ENCODE measurements around the gene NUP188.

The NUP188 gene

DNA sequence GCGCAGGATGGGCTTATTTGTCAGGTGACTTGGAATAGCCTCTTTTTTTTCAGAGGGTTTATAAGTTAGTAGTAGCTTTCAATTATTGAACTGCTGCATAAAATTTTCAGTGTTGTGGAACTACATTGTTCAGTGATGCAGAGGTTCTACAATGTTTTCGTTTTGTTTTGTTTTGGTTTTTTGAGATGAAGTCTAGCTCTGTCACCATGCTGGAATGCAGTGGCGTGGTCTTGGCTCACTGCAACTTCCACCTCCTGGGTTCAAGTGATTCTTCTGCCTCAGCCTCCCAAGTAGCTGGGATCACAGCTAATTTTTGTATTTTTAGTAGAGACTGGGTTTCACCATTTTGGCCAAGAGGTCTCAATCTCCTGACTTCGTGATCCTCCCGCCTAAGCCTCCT is 22.0 kb downstream of the NUP188 start:
- ATAC-seq = no peak

DNA sequence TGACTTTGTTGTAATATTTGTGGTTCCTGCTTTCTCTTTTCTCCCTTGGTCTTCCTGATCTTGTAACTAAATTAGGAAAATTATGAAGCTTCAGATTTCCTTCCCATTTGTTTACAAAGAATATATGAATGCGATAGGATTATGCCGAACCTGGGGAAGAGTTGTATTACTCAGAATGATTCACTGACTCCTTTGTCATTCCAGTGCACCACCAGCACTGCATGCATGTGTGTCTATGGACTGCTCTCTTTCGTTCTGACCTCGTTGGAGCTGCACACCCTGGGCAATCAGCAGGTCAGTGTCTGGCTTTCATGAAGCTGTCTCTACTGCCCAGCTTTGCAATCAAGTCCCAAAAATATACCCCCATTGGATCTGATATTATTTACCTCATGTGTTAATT is 25.5 kb downstream of the NUP188 start:
- ATAC-seq = peak; percentile 97
- TF ChIP-seq, protein P1, sequence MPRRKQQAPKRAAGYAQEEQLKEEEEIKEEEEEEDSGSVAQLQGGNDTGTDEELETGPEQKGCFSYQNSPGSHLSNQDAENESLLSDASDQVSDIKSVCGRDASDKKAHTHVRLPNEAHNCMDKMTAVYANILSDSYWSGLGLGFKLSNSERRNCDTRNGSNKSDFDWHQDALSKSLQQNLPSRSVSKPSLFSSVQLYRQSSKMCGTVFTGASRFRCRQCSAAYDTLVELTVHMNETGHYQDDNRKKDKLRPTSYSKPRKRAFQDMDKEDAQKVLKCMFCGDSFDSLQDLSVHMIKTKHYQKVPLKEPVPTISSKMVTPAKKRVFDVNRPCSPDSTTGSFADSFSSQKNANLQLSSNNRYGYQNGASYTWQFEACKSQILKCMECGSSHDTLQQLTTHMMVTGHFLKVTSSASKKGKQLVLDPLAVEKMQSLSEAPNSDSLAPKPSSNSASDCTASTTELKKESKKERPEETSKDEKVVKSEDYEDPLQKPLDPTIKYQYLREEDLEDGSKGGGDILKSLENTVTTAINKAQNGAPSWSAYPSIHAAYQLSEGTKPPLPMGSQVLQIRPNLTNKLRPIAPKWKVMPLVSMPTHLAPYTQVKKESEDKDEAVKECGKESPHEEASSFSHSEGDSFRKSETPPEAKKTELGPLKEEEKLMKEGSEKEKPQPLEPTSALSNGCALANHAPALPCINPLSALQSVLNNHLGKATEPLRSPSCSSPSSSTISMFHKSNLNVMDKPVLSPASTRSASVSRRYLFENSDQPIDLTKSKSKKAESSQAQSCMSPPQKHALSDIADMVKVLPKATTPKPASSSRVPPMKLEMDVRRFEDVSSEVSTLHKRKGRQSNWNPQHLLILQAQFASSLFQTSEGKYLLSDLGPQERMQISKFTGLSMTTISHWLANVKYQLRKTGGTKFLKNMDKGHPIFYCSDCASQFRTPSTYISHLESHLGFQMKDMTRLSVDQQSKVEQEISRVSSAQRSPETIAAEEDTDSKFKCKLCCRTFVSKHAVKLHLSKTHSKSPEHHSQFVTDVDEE (CRISPR knock-in tag; IDR thresholded peaks at IDR 0.05) = no peak
- TF ChIP-seq, protein P2, sequence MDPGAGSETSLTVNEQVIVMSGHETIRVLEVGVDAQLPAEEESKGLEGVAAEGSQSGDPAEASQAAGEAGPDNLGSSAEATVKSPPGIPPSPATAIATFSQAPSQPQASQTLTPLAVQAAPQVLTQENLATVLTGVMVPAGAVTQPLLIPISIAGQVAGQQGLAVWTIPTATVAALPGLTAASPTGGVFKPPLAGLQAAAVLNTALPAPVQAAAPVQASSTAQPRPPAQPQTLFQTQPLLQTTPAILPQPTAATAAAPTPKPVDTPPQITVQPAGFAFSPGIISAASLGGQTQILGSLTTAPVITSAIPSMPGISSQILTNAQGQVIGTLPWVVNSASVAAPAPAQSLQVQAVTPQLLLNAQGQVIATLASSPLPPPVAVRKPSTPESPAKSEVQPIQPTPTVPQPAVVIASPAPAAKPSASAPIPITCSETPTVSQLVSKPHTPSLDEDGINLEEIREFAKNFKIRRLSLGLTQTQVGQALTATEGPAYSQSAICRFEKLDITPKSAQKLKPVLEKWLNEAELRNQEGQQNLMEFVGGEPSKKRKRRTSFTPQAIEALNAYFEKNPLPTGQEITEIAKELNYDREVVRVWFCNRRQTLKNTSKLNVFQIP (CRISPR knock-in tag; IDR thresholded peaks at IDR 0.05; ENCODE audit: borderline replicate concordance, low read depth) = no peak
- no peak for TF ChIP-seq ZNF70 (CRISPR knock-in tag; IDR thresholded peaks at IDR 0.05)
- no peak for TF ChIP-seq ZNF8 (CRISPR knock-in tag; IDR thresholded peaks at IDR 0.05)
- TF ChIP-seq ISL1 (CRISPR knock-in tag; IDR thresholded peaks at IDR 0.05) = no peak
- TF ChIP-seq ZC3H10 (CRISPR knock-in tag; IDR thresholded peaks at IDR 0.05) = no peak
- no peak for TF ChIP-seq TCF4 (CRISPR knock-in tag; IDR thresholded peaks at IDR 0.05; ENCODE audit: borderline replicate concordance)

More for the DNA sequence above, 22.0 kb downstream of the NUP188 start:
- TF ChIP-seq RARB (CRISPR knock-in tag; IDR thresholded peaks at IDR 0.05) = no peak
- TF ChIP-seq, protein P3, sequence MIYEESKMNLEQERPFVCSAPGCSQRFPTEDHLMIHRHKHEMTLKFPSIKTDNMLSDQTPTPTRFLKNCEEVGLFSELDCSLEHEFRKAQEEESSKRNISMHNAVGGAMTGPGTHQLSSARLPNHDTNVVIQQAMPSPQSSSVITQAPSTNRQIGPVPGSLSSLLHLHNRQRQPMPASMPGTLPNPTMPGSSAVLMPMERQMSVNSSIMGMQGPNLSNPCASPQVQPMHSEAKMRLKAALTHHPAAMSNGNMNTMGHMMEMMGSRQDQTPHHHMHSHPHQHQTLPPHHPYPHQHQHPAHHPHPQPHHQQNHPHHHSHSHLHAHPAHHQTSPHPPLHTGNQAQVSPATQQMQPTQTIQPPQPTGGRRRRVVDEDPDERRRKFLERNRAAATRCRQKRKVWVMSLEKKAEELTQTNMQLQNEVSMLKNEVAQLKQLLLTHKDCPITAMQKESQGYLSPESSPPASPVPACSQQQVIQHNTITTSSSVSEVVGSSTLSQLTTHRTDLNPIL (CRISPR knock-in tag; IDR thresholded peaks at IDR 0.05; ENCODE audit: low read depth) = no peak
- no peak for TF ChIP-seq ZFP3 (CRISPR knock-in tag; IDR thresholded peaks at IDR 0.05)
- TF ChIP-seq ZC3H10 (CRISPR knock-in tag; IDR thresholded peaks at IDR 0.05) = no peak
- TF ChIP-seq, protein P4, sequence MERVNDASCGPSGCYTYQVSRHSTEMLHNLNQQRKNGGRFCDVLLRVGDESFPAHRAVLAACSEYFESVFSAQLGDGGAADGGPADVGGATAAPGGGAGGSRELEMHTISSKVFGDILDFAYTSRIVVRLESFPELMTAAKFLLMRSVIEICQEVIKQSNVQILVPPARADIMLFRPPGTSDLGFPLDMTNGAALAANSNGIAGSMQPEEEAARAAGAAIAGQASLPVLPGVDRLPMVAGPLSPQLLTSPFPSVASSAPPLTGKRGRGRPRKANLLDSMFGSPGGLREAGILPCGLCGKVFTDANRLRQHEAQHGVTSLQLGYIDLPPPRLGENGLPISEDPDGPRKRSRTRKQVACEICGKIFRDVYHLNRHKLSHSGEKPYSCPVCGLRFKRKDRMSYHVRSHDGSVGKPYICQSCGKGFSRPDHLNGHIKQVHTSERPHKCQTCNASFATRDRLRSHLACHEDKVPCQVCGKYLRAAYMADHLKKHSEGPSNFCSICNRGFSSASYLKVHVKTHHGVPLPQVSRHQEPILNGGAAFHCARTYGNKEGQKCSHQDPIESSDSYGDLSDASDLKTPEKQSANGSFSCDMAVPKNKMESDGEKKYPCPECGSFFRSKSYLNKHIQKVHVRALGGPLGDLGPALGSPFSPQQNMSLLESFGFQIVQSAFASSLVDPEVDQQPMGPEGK (CRISPR knock-in tag; IDR thresholded peaks at IDR 0.05; ENCODE audit: borderline replicate concordance) = no peak
- no peak for TF ChIP-seq ZNF70 (CRISPR knock-in tag; IDR thresholded peaks at IDR 0.05)
- TF ChIP-seq ESRRG (CRISPR knock-in tag; IDR thresholded peaks at IDR 0.05) = no peak
- TF ChIP-seq TCF4 (CRISPR knock-in tag; IDR thresholded peaks at IDR 0.05; ENCODE audit: borderline replicate concordance) = no peak
- TF ChIP-seq SNAI2 (CRISPR knock-in tag; IDR thresholded peaks at IDR 0.05) = no peak
- TF ChIP-seq ZNF8 (CRISPR knock-in tag; IDR thresholded peaks at IDR 0.05) = no peak
- TF ChIP-seq TOX (CRISPR knock-in tag; IDR thresholded peaks at IDR 0.05; ENCODE audit: borderline replicate concordance) = no peak
- TF ChIP-seq ZNF565 (CRISPR knock-in tag; conservative IDR thresholded peaks at IDR 0.05; ENCODE audit: low read depth) = no peak
- no peak for TF ChIP-seq ISL1 (CRISPR knock-in tag; IDR thresholded peaks at IDR 0.05)
- no peak for TF ChIP-seq PPARA (CRISPR knock-in tag; IDR thresholded peaks at IDR 0.05; ENCODE audit: borderline replicate concordance)
- no peak for TF ChIP-seq ZFP30 (CRISPR knock-in tag; IDR thresholded peaks at IDR 0.05)
- TF ChIP-seq OSR1 (CRISPR knock-in tag; IDR thresholded peaks at IDR 0.05) = no peak
- TF ChIP-seq, protein P2 (CRISPR knock-in tag; IDR thresholded peaks at IDR 0.05; ENCODE audit: borderline replicate concordance, low read depth) = no peak
- no peak for TF ChIP-seq BACH2 (CRISPR knock-in tag; IDR thresholded peaks at IDR 0.05; ENCODE audit: borderline replicate concordance)
- TF ChIP-seq, protein P1 (CRISPR knock-in tag; IDR thresholded peaks at IDR 0.05) = no peak
- TF ChIP-seq CSDC2 (CRISPR knock-in tag; IDR thresholded peaks at IDR 0.05) = no peak

Measured in SK-N-SH treated with all-trans-retinoic acid at 6 μM for 48 hours (cell line).